GM19238 (cell line): ENCODE measurements around the gene RAB5B.
"Not testable (repeated sequence)": the region's sequence is repeated elsewhere in the genome, so short reads cannot be mapped to it uniquely, and the experiment has no call there.

Source experiments
- DNase-seq: peaks from one replicate; pipeline ENCODE4 v3.0.0; 2011; ENCODE audit warnings: low spot score; ENCODE audit not compliant: insufficient read length

Gene RAB5B

DNA sequence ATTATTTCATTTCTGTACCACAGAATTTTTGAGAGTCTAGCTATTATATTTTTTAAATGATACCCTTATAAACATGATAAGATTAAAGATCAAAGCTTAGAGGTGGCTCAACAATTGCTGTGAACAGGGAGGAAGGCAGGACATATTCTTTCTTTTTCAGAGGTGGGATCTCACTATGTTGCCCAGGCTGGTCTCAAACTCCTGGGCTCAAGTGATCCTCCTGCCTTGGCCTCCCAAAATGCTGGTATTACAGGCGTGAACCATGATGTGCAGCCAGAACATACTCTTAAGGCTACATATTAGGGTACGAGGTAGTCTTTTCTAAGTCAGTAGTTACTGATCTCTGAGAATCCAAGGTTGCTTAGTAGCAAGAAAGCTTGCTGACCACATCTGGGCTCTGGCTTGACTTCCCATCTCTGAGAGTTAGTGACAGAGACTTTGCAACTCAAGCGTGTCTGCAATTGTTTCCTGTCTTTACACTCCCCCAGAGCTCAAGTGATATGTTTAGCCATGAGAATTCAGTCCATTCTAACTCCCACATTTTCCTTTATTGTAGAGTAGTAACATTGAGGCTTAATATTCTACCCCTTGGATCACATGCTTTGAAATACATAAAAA lies 8.6 kb downstream of the RAB5B start:
- DNase-seq, result no peak

DNA sequence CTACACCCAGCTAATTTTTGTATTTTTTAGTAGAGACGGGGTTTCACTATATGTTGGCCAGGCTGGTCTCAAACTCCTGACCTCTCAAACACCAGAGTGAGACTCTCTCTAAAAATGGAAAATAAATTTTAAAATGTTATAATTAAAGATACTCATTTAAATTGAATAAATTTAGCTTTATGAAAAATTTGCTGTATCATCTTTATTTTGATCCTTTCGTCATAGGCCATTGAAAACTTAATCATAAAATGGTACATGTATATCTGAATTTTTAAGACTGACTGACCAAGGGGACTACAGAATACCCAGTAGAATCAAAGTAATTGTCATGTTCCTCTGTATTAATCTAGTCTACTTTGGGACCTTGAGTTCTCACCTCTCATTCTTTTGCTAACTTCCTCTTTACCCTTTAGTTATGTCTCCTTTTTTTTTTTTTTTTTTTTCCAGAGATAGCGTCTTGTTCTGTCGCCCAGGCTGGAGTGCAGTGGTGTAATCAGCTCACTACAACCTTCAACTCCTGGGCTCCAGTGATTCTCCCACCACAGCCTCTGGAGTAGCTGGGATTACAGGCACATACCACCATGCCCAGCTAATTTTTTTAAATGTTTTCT lies 9.5 kb downstream of the RAB5B start:
- DNase-seq, result no peak

DNA sequence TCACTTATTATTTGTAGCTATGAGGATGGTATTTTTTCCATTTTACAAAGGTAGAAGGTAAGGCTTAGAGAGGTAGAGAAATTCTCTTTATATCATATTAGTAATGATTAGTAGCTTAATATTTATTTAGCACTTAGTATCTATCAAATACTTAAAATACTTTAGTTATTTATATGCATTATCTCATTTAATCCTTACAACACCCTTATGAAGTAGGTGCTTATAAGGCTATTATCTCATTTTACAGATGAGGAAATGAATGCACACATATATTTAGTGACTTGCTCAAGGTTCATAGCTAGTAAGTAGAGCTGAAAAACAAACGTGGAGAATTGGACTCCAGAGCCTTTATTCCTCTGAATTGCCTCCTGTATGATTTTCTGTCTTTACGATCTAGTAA lies 11.0 kb downstream of the RAB5B start:
- DNase-seq, result no peak

DNA sequence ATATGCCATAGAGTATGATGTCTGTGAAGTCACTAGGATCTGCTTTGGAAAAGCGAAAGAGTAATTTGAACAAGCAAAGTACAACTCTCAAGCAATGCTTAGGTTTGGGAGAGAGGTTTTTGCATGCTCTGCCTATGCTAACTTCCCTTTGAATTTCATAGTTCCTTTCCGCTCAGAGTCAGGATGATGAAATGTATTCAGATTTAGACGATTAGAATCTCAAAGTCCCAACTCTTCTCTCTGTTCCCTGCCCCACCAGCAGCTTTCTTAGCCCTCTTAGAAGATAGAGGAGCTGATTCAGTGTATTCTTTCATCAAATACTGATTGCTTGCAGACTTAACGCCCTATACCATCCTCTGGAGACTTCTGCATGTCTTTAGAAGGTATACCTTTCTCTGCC lies 11.5 kb downstream of the RAB5B start:
- no peak for DNase-seq

DNA sequence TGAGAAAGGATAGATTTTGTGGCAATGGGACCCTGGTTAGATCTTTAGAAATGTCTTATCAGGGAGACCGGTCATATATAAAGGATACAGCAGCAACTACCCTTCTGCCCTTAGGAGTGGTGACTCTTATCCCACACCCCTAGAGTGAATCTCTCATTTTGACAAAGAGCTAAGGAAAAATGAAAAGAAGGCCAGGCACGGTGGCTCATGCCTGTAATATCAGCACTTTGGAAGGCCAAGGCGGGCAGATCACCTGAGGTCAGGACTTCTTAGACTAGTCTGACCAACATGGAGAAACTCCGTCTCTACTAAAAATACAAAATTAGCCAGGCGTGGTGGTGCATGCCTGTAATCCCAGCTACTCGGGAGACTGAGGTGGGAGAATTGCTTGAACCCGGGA lies 12.1 kb downstream of the RAB5B start:
- DNase-seq, result not testable (repeated sequence)

DNA sequence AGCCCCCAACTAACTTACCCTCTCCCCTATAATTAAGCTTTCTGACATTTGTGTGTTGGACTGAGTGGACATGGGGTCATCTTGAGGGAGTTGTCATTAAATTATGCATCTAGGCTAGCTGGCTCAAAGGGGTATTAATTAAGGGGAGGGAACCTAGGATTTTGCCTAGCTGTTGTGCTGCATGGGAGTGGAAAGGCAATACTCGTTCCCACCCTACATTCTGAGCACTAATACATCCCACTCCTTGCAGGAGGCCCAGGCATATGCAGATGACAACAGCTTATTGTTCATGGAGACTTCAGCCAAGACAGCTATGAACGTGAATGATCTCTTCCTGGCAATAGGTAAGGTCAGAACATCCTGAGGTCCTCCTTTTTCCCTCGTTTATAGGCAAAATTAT lies 17.2 kb downstream of the RAB5B start:
- no peak for DNase-seq

DNA sequence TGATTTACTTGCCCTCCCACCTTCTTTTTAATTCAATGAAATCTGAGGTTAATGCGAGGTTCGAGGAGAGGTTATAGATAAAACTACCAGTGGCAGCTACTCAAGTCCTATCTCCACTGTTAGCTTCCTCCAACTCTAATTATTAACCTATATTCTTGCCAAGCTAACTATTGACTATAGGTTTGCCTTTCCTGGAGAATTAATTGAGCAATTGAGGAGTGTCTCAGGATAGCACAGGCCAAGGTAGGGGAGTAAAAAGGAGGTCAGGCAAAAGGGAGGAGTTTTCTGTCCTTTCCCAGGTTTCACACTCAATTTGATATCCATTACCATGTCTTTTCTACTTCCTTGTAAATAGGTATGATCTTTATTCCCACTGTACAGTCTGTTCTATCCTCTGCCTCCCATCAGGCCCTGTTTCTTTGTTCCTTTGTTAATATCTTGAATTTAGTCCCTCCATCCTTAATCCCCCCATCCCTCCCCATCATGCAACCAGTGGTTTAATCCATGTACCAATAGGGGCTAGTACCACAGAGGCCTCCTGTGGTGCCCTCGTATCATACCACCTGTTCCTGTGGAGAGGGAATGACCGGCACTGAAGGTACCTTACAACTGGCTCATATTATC lies 19.5 kb downstream of the RAB5B start:
- no peak for DNase-seq

DNA sequence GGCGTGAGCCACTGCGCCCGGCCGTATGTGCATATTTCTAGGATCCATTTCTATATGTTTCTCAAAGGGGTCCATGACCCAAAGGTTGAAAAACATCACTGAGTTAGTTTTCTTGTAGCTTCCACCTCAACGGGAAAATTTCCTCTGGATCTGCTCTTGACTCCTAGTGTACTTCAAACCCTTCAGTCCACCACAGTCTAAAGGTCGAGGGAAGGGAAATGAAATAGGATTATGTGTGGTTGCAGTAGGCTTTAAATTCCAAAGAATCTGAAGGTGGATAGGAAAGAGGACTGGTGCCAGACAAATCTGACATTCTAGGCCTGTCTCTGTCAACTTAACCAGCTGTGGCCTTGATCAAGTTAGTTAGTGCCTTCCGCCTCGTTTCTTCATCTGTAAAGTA lies 21.5 kb downstream of the RAB5B start:
- no peak for DNase-seq

DNA sequence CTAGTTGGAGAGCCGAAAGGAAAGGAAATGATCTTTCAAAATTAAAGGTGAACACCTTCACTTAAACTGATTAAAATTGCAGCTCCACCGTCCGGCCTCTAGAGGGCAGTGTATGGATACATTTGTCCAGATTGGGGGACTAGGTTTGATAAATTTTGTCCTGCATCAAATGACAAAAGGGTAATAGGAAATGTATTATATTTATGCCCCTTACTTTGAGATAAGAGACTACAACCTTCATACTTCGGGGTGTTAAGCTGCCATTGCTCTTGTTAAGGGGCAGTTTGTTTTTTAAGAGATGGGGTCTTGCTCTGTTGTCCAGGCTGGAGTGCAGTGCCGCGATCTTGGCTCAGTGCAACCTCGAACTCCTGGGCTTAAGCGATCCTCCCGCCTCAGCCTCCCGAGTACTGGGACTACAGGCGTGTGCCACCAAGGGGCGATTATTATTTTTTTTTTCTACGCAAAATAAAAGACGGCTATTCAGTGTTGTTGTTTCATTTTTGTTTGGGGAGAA lies 22.4 kb downstream of the RAB5B start:
- DNase-seq, result peak; percentile 45

DNA sequence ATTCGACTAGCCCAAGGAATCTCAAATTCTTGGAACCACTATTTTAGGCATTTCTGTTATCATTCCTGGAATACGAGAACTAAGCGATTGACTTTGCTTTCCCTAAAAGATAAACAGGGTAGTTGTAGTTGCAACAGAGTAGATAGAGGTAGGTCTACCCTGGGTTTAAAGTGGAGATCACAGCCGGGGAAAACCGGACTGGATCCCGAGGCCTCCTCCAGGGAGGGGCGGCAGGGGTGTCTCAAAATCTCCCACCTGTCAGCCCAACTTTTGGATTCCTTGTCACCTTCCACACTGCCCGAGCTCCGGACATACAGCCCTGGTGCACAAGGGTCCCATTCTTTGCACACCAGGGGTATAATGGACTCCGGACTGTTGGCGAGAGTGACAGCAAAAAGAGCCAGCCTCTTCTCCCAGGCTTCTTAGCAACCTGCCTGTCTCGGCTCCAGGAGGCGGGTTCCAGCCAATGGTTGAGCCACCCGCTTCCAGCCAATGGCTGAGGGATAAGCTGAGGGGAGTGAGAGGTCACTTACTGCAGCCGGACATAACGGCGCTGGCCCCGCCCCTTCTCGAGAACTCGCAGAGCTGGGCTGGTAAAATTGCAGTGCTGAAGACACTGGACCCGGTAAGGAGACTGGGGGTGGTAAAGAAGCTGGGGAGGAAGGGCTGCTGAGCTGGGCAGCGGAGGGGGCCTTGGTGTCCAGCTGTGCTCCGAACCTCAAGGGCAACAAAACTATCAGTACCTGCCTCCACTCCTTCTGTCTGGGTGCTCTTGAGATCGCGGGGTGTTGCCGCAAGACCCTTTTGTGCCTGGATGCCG lies 23.0 kb downstream of the RAB5B start, which contains the start of gene SUOX:
Gene SUOX, plus strand, starts transcription at position 562 of the 820 bp plus-strand sequence. CDS start 4,946 bp downstream, outside the sequence.
- peak; percentile 99 for DNase-seq

DNA sequence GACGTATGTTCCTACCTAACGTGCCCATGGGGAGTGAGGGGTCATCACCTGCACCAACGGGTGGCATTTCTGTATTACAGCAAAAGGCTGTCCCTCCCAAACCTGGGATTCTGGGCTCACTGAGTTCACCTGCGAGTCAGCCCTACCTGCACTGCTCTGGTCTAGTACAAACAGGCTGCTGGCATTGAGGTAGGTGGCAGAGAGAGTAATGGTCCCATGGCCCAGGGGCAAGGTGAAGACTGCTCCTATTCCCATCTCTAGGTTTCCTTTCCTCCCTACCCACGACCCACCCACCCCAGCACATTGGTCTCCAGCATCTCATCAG lies 23.6 kb downstream of the RAB5B start:
- no peak for DNase-seq

DNA sequence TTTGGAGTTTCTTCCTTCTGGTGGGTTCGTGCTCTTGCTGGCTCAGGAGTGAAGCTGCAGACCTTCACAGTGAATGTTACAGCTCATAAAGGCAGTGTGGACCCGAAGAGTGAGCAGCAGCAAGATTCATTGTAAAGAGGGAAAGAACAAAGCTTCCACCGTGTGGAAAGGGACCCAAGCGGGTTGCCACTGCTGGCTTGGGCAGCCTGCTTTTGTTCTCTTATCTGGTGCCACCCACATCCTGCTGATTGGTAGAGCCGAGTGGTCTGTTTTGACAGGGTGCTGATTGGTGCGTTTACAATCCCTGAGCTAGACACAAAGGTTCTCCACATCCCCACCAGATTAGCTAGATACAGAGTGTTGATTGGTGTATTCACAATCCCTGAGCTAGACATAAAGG lies 25.6 kb downstream of the RAB5B start:
- DNase-seq, result not testable (repeated sequence)

DNA sequence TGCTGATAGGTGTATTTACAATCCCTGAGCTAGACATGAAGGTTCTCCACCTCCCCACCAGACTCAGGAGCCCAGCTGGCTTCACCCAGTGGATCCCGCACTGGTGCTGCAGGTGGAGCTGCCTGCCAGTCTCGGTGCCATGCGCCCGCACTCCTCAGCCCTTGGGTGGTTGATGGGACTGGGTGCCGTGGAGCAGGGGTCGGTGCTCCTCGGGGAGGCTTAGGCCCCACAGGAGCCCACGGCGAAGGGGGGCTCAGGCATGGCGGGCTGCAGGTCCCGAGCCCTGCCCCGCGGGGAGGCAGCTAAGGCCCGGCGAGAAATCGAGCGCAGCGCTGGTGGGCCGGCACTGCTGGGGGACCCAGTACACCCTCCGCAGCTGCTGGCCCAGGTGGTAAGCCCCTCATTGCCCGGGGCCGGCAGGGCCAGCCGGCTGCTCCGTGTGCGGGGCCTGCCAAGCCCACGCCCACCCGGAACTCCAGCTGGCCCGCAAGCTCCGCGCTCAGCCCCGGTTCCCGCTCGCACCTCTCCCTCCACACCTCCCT lies 26.2 kb downstream of the RAB5B start:
- DNase-seq, result not testable (repeated sequence)

DNA sequence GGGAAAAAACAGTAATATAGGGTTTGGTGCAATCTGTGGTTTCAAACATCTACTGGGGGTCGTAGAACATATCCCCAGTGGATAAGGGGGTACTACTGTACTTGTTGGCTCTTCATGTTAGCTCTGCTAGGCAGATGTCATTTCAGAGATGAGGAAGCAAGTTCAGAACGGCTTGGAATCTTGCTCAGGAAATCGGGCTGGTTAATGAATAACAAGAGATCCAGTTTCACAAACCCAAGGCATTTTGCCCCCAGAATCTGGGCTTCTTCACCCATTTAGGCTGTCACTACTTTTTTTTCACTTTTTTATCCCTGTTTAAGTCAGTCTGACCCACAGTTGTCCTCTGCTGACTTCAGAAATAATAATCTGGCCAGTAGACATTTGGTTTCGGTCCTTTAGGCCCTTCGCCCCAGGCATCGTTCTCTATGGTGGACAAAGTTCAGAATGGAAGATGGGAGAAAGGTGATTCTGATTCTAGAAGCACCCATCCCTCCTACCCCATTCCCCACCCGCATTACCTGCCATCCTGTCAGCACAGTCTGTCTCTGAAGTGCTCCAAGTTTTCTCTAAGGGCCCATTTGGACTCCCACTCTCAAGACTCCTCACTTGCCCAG lies 27.7 kb downstream of the RAB5B start:
- DNase-seq, result no peak

DNA sequence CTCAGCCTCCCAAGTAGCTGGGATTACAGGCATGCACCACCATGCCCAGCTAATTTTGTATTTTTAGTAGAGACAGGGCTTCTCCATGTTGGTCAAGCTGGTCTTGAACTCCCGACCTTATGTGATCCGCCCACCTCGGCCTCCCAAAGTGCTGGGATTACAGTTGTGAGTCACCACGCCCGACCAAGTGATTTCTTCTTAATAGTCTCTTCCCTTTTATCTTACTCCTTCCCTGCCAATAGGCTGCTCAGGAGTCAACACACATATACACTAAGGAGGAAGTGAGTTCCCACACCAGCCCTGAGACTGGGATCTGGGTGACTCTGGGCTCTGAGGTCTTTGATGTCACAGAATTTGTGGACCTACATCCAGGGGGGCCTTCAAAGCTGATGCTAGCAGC lies 29.5 kb downstream of the RAB5B start:
- DNase-seq, result not testable (repeated sequence)

DNA sequence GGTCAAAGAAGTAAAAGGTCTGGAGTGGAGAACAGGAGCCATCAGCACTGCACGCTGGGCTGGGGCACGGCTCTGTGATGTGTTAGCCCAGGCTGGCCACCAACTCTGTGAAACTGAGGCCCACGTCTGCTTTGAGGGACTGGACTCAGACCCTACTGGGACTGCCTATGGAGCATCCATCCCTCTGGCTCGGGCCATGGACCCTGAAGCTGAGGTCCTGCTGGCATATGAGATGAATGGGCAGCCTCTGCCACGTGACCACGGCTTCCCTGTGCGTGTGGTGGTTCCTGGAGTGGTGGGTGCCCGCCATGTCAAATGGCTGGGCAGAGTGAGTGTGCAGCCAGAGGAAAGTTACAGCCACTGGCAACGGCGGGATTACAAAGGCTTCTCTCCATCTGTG lies 30.3 kb downstream of the RAB5B start:
- no peak for DNase-seq

DNA sequence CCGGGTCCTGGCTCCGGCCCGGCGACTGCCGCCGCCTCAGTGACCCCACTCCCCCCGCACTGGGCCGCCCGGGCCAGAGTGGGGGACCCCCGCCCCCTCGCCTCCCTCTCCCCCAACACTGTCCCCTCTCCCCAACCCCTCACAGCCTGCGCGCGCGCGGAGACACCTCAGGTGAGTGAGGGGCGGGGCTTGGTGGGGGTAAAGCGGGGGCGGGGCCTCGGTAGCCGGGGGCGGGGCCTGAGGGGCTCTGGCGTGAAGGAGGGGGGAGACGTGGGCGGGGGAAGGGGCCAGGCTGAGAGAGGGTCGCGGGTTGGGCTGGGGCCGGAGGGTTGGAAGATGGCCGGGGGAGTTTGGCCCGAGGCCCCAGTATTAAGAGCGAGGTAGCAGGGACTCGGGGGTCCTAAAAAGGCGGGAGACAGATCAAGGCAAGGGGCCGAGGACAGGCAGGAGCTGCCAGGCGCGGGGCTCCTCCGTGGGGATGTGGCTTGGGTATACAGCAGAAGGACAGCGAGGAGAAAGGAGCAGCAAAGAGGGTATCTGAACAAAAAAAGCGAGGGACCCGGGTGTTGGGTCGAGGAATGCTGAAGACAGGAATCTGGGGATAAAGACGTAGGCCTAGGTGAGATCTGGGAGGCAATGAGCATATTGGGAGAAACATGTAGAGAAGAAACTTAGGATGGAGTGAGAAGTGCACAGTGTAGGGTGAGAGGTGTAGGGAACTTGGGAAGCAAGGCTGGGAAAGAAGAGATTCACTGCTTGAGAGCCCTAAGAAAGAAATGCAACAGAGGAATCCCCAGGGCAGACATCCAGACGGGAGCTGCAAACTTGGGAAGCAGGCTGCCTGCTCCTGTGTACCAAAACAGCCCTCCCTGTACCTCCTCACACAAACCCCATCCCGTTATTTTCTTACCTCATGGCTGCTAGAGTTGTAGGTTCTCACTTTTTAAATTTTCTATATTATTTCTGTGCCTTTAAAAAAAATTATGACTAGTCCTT lies 34.0 kb downstream of the RAB5B start:
- DNase-seq, result peak; percentile 81

DNA sequence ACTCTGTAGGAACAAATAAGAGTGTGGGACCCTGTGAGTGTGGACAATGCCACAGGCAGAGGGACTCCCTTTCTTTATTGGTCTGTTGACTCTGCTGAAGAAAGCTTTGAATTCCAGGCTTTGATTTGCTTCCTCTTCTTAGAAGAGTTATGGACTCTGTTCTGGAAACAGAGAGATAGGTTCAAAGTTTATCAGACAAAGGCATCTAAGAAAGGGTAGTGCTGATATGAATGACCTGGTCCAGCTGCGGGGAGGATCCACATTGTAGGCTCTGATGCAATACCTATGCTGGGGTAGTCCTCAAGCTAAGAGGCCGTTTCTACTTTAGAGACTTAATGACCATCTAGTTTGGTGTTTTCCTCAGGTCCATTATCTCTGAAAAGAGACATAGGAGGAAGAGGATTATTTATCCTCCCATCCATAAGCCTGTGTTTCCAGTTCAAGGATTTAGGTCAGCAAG lies 36.3 kb downstream of the RAB5B start:
- DNase-seq, result no peak

DNA sequence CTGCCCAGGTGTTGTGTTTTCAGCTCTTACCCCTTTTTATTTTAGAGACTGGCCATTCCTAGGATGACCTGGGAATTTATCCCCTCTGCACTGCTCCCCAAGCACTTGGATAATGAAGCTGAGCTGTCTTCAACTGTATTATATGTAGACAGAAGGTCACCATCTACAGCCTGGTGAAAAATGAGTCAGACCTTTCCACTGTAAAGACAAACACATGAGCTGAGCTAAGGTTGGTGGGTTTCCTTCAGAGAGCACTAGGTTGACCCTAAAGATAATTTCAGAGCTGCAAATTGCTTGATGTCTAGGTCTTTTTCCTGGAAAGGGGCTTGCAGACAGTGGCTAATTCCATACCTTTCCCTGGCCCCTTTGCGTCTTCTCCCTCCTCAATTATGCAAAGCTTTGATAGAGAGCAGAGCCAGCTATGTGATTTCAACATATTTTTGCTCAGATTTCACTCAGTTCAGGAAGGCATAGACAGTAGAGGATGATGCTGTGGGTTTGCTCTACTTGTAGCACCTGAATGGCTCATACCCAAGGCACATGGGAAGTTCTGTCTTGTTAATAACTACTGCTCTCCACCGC lies 37.7 kb downstream of the RAB5B start:
- DNase-seq, result no peak

DNA sequence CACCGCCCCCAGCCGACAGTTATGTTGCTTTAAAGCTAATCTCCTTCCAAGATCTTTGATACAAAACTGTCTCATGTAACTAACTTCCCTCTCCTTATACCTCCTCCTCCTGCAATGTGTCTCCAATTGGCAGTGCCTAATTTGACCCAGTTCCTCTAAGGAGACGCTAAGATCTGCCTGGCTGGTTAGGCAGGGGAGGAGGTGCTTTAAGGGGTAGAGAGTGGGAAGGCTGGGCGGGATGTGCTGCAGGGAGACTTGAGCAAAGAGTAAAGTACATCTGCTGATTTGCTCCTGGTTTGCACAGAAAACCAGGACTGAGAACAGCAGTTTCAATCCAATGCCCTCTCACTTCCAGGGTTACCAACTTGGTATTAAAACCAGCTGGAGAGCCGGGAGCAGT lies 39.6 kb downstream of the RAB5B start:
- DNase-seq, result no peak
